Dermis blood vessel endothelial cell (primary cell): ENCODE measurements around the gene TMEM63B. TPM values are rescaled to one million over a fixed set of nuclear protein-coding genes. Genes with fewer than 3 reads are reported as not detected.
"Not testable (repeated sequence)": the region's sequence is repeated elsewhere in the genome, so short reads cannot be mapped to it uniquely, and the experiment has no call there.

Experiments
- DNase-seq: peaks from one replicate; pipeline ENCODE4 v3.0.0; 2010
- total RNA-seq: library from RNA; depleted of rRNA; stranded (reverse); fragments of >200 nt; gene quantifications from 2 replicates; pipeline ENCODE4 v1.2.3, GENCODE V29; 2014

Gene TMEM63B
- total RNA-seq, 1 donor from 2014 or later, result 33.0 TPM

- DNase-seq, result no peak
These were observed 67.0 kb downstream of the TMEM63B start for GRCh38 chr6:44194326-44194725.

GRCh38 chr6:44196351-44196750, 69.0 kb downstream of the TMEM63B start:
- DNase-seq, result not testable (repeated sequence)

- DNase-seq, result no peak
These were observed 71.3 kb downstream of the TMEM63B start for GRCh38 chr6:44198684-44199083.

GRCh38 chr6:44199883-44200282, 72.5 kb downstream of the TMEM63B start:
- DNase-seq, result no peak

GRCh38 chr6:44201200-44201599, 73.8 kb downstream of the TMEM63B start:
- DNase-seq, result no peak

- no peak for DNase-seq
These were observed 74.4 kb downstream of the TMEM63B start for GRCh38 chr6:44201638-44202303.

- DNase-seq, result peak; percentile 65
These were observed 75.1 kb downstream of the TMEM63B start for GRCh38 chr6:44202332-44202971.

- DNase-seq, result no peak
These were observed 75.8 kb downstream of the TMEM63B start for GRCh38 chr6:44202972-44203750.

GRCh38 chr6:44203955-44204354, 76.6 kb downstream of the TMEM63B start:
- no peak for DNase-seq

Other genes with a start within 250 kb of the TMEM63B start
- gene MRPL14, start 102 bp upstream of the TMEM63B start, total RNA-seq, result 48.1 and 75.4 TPM in 2 replicates
- gene CAPN11, start 31.3 kb downstream of the TMEM63B start, total RNA-seq, result 0.28 and 2.2 TPM in 2 replicates
- 0.23 TPM in 1 of 2 replicates, not detected in the other for gene MYMX, start 89.4 kb downstream of the TMEM63B start, total RNA-seq
- gene SLC29A1, start 96.0 kb downstream of the TMEM63B start, total RNA-seq, result 41.7 and 64.8 TPM in 2 replicates
- 558 and 784 TPM in 2 replicates for gene HSP90AB1, start 119.5 kb downstream of the TMEM63B start, total RNA-seq
- gene SLC35B2, start 130.0 kb downstream of the TMEM63B start, total RNA-seq, result 43.1 and 52.7 TPM in 2 replicates
- gene NFKBIE, start 138.0 kb downstream of the TMEM63B start, total RNA-seq, result 13.4 and 41.7 TPM in 2 replicates
- gene TMEM151B, start 142.9 kb downstream of the TMEM63B start, total RNA-seq, result not detected in 2 replicates
- gene AARS2, start 185.8 kb downstream of the TMEM63B start, total RNA-seq, result 17.5 and 23.6 TPM in 2 replicates
- gene SPATS1, start 215.1 kb downstream of the TMEM63B start, total RNA-seq, result not detected in 2 replicates